Neural progenitor cell (in vitro differentiated cells): ENCODE measurements around the gene ZNF213.

Experiments used
- EZH2 ChIP-seq: fragments of 200-600 bp; sonication (generic); IDR thresholded peaks from 2 replicates; pipeline ENCODE4 v1.6.1; 2017; ENCODE audit warnings: antibody characterized with exemption, mild to moderate bottlenecking, moderate library complexity
- EZH2phosphoT487 ChIP-seq: fragments of 200-600 bp; sonication (generic); IDR thresholded peaks from 2 replicates; pipeline ENCODE4 v1.6.1; 2017; ENCODE audit warnings: antibody characterized with exemption
- TF ChIP-seq, protein P1 (sequence below): fragments of 200-600 bp; sonication (generic); IDR thresholded peaks from 2 replicates; pipeline ENCODE4 v1.5.1; 2017; ENCODE audit warnings: antibody characterized with exemption, mild to moderate bottlenecking

DNA sequence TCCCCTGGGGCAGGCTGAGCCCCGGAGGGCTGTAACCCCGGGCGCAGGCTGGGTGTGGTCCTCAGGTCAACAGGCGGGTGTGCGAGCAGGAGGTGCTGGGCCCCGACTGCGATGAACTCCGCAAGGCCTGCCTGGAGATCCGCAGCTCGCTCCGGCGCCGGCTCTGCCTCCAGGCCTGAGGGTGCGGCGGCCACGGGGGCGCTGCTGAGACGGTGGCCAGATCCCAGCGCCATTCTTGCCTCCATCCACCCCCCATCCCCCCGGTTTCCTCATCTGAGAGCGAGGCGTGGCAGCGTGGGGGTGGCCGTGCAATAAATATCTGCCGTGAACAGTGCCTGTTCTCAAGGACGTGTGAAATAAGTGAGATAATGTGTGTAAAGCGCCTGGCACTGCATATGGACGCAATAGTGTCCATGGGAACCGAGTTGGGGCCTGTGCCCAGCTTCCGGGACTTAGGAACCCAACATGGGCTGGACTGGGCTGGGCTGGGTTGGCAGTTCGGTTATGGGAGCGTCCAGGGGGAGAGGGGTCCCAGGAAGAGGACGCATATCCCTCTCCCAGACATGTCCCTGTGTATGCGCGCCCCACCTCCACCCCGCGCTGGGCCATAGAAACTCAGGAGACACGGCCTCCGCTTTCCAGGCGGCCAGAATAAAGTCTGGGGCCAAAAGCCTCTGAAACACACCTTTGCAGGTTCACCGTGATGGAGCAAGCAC lies 15.0 kb downstream of the ZNF213 start:
- TF ChIP-seq, protein P1, sequence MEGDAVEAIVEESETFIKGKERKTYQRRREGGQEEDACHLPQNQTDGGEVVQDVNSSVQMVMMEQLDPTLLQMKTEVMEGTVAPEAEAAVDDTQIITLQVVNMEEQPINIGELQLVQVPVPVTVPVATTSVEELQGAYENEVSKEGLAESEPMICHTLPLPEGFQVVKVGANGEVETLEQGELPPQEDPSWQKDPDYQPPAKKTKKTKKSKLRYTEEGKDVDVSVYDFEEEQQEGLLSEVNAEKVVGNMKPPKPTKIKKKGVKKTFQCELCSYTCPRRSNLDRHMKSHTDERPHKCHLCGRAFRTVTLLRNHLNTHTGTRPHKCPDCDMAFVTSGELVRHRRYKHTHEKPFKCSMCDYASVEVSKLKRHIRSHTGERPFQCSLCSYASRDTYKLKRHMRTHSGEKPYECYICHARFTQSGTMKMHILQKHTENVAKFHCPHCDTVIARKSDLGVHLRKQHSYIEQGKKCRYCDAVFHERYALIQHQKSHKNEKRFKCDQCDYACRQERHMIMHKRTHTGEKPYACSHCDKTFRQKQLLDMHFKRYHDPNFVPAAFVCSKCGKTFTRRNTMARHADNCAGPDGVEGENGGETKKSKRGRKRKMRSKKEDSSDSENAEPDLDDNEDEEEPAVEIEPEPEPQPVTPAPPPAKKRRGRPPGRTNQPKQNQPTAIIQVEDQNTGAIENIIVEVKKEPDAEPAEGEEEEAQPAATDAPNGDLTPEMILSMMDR = peak; percentile 64
- TF ChIP-seq EZH2 = peak; percentile 6
- no peak for TF ChIP-seq EZH2phosphoT487
